ENCODE measurements around the gene LBR. TPM values are rescaled to one million over a fixed set of nuclear protein-coding genes. Genes with fewer than 3 reads are reported as not detected.

The LBR gene
- polyA plus RNA-seq, 1 experiment: 16.7 TPM

GRCh38 chr1:225415307-225415706, 12.5 kb downstream of the LBR start:
- no peak overlapping the region for H3K4me3 ChIP-seq (ENCODE audit: low read depth, low read length)
- CTCF ChIA-PET: interaction anchor here (2.3 kb wide), 1 partner anchor 10 kb away, joined by 7 read pairs; no protein-coding TSS in a partner anchor
- DNase-seq (ENCODE audit: low read depth): no peak
- peaks cover 9% of the 10 kb centered on the region for H3K36me3 ChIP-seq (ENCODE audit: control insufficient read depth, insufficient read depth, low read length)
- POLR2A ChIA-PET: no interaction called here
- H3K27me3 ChIP-seq (ENCODE audit: control insufficient read depth, insufficient read depth, low read length): no peaks in the 10 kb centered on the region
- TF ChIP-seq CTCF (IDR thresholded peaks at IDR 0.05; ENCODE audit: insufficient read depth, low read depth, low read length): no peak

GRCh38 chr1:225413708-225414375, 14.0 kb downstream of the LBR start:
- TF ChIP-seq CTCF (IDR thresholded peaks at IDR 0.05; ENCODE audit: insufficient read depth, low read depth, low read length): no peak
- H3K36me3 ChIP-seq (ENCODE audit: control insufficient read depth, insufficient read depth, low read length): peaks cover 7% of the 10 kb centered on the region
- POLR2A ChIA-PET: no interaction called here
- no peaks in the 10 kb centered on the region for H3K27me3 ChIP-seq (ENCODE audit: control insufficient read depth, insufficient read depth, low read length)
- no peak for DNase-seq (ENCODE audit: low read depth)
- CTCF ChIA-PET: no interaction called here
- no peak overlapping the region for H3K4me3 ChIP-seq (ENCODE audit: low read depth, low read length)

- Histone ChIP-seq H3K27me3 (ENCODE audit: control insufficient read depth, insufficient read depth, low read length) (no peaks in the 10 kb centered on the region), H3K4me3 (ENCODE audit: low read depth, low read length) (no peak overlapping the region), H3K36me3 (ENCODE audit: control insufficient read depth, insufficient read depth, low read length) (peaks cover 7% of the 10 kb centered on the region)
- ChIA-PET CTCF (no interaction called here), POLR2A (no interaction called here)
- TF ChIP-seq CTCF (IDR thresholded peaks at IDR 0.05; ENCODE audit: insufficient read depth, low read depth, low read length): no peak
- DNase-seq (ENCODE audit: low read depth): no peak
Measured at GRCh38 chr1:225412803-225413351, 15.0 kb downstream of the LBR start.

GRCh38 chr1:225412321-225412720, 15.5 kb downstream of the LBR start:
- POLR2A ChIA-PET: no interaction called here
- CTCF ChIA-PET: no interaction called here

GRCh38 chr1:225410036-225410435, 17.8 kb downstream of the LBR start:
- POLR2A ChIA-PET: no interaction called here
- H3K27me3 ChIP-seq (ENCODE audit: control insufficient read depth, insufficient read depth, low read length): no peaks in the 10 kb centered on the region
- no peak for TF ChIP-seq CTCF (IDR thresholded peaks at IDR 0.05; ENCODE audit: insufficient read depth, low read depth, low read length)
- no peak overlapping the region for H3K4me3 ChIP-seq (ENCODE audit: low read depth, low read length)
- DNase-seq (ENCODE audit: low read depth): no peak
- CTCF ChIA-PET: no interaction called here
- H3K36me3 ChIP-seq (ENCODE audit: control insufficient read depth, insufficient read depth, low read length): peaks cover 9% of the 10 kb centered on the region

More at GRCh38 chr1:225412321-225412720, 15.5 kb downstream of the LBR start:
- peaks cover 7% of the 10 kb centered on the region for H3K36me3 ChIP-seq (ENCODE audit: control insufficient read depth, insufficient read depth, low read length)
- no peak for TF ChIP-seq CTCF (IDR thresholded peaks at IDR 0.05; ENCODE audit: insufficient read depth, low read depth, low read length)
- no peak for DNase-seq (ENCODE audit: low read depth)
- H3K27me3 ChIP-seq (ENCODE audit: control insufficient read depth, insufficient read depth, low read length): no peaks in the 10 kb centered on the region
- no peak overlapping the region for H3K4me3 ChIP-seq (ENCODE audit: low read depth, low read length)
